Loucy (cell line): ENCODE measurements around the gene RIT2.

Experiments
- EZH2phosphoT487 ChIP-seq: fragments of 200-600 bp; IDR thresholded peaks from 2 replicates; pipeline ENCODE4 v1.6.1; 2018; ENCODE audit warnings: antibody characterized with exemption, mild to moderate bottlenecking, moderate library complexity, borderline replicate concordance
- TF ChIP-seq, protein P1 (sequence below): fragments of 200-600 bp; sonication (generic); conservative IDR thresholded peaks from 2 replicates; pipeline ENCODE4 v1.5.1; 2014; ENCODE audit warnings: mild to moderate bottlenecking, antibody characterized with exemption, low read length

DNA sequence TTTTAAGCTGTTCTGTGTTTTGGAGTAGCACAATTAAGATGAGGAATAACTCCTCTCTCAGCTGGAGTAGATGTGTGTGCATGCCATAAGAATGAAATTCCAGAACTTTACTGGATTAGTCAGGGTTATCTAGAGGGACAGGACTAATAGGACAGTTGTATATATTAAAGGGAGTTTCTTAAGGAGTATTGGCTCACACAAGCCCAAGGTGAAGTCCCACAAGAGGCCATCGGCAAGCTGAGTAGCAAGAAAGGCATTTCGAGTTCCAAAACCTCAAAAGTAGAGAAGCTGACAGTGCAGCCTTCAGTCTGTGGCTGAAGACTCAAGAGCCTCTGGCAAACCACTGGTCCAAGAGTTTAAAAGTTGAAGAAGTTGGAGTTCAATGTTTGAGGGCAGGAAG is 113.7 kb downstream of the RIT2 start:
- TF ChIP-seq, protein P1, sequence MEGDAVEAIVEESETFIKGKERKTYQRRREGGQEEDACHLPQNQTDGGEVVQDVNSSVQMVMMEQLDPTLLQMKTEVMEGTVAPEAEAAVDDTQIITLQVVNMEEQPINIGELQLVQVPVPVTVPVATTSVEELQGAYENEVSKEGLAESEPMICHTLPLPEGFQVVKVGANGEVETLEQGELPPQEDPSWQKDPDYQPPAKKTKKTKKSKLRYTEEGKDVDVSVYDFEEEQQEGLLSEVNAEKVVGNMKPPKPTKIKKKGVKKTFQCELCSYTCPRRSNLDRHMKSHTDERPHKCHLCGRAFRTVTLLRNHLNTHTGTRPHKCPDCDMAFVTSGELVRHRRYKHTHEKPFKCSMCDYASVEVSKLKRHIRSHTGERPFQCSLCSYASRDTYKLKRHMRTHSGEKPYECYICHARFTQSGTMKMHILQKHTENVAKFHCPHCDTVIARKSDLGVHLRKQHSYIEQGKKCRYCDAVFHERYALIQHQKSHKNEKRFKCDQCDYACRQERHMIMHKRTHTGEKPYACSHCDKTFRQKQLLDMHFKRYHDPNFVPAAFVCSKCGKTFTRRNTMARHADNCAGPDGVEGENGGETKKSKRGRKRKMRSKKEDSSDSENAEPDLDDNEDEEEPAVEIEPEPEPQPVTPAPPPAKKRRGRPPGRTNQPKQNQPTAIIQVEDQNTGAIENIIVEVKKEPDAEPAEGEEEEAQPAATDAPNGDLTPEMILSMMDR: no peak
- TF ChIP-seq EZH2phosphoT487: no peak
